Stimulated activated CD8-positive, alpha-beta memory T cell treated with anti-CD3 and anti-CD28 coated beads, Interleukin-7, amount 100 ng/mL, for 4 hours (primary cell): ENCODE data around the gene NME2.

Experiments used
- DNase-seq, 2 donors: peaks; one replicate each; pipeline ENCODE4 v3.0.0-alpha.2; 2020; ENCODE audit warnings: low read depth in 2 of 2

The NME2 gene

DNA sequence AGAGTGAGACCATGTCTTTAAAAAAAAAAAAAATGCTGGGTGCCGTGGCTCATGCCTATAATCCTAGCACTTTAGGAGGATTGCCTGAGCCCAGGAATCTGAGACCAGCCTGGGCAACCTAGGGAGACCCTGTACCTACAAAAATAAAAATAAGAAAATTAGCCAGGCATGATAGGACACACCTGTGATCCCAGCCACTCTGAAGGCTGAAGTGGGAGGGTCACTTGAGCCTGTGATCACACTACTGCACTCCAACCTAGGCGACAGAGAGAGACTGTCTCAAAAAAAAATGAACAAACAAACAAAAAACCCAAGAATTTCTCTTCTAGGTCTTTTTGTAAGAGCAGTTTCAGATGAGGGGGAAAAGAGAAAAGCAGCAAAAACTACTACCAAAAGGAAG, 34.6 kb downstream of the NME2 start:
- DNase-seq: no peak

DNA sequence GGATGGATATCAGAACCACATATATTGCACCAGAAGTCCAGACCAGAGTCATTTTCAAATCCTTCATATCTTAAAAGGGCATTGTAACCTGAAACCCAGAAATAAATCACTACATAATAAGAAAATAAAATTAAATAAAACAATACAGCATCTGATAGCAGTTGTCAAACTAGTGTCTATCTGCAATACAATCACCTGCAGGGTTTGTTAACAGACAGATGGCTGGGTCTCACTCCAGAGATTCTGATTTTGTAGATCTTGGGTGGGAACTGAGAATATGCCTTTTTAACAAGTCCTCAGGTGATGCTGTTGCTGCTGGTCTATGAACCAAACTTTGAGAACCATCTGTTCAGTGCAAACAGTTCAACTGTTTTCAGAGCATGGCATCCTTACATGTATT, 37.6 kb downstream of the NME2 start:
- no peak for DNase-seq

DNA sequence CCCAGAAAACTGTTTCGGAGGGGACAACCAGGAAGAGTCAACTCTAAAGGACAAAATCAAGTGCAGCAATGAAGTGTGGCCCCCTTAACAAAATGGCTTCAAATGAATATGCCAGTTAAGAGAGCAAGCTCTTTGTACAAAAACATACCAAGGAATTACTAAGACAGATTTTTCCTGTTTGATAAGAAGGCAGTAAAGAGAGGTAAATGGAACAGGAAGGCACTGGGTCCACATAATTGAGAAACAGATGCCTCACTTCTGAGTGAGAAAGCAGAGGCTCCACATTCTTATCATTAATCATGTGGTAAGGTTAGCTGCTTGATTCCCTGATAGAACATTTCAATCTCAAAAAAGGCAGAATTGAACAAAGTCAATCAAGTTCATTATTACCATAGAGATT, 48.7 kb downstream of the NME2 start:
- DNase-seq: no peak

DNA sequence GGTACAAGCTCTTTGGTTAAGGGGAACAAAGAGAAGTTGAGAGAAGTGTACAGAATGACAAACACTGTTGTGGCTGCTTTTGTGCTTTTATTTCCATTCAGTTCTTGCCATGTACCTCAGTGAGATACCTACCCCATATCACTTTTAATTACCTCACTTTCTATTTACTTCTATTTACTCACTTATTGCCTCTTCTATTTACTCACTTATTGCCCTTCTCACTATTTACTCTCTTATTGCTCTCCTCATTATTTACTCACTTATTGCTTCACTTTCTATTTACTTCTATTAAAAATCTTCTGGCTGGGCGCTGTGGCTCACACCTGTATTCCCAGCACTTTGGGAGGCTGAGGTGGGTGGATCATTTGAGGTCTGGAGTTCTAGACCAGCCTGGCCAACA, 51.7 kb downstream of the NME2 start:
- DNase-seq: no peak

DNA sequence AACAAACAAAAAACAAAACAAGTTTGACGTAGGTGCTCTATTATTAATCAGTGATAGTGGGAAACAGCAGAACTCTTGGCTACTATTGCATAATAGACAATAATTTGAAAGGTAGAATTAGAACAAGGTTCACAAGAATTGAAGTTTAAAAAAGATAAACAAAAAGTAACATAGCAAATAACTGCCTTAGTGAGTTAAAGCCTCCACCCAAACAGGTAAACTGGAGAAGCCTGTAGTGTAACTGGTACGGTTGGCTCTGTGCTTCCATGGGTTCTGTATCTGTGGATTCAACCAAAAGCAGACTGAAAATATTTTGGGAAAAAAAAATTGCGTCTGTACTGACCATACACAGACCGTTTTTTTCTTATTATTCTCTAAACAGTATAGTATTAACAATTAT, 55.1 kb downstream of the NME2 start:
- no peak for DNase-seq
